HG02884 (cell line): ENCODE measurements around the gene SLC25A42.
"Not testable (repeated sequence)": the region's sequence is repeated elsewhere in the genome, so short reads cannot be mapped to it uniquely, and the experiment has no call there.

Experiments used
- ATAC-seq: cut with Tn5 transposase; IDR thresholded peaks from one replicate; pipeline ENCODE4 v1.9.1; 2021; ENCODE audit warnings: mild to moderate bottlenecking, moderate library complexity; ENCODE audit not compliant: unreplicated experiment

SLC25A42 gene

GRCh38 chr19:19132912-19133311, 69.1 kb downstream of the SLC25A42 start:
- no peak for ATAC-seq

DNA sequence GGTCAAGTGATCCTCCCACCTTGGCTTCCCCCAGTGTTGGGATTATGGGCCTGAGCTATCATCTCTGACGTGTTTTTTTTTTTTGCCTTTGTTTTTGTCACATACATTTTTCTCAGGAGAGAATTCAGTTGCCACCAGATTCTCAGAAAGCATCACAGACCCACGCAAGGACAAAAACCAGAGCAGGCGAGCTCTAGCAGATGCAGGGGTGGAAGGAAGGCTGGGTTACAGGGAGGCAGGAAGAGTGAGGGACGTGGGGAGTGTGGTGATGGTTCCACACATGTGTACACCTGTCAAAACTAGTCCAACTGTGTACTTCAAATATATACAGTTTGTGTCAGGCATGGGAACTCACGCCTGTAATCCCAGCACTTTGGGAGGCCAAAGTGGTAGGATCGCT, 70.2 kb downstream of the SLC25A42 start:
- ATAC-seq = no peak

DNA sequence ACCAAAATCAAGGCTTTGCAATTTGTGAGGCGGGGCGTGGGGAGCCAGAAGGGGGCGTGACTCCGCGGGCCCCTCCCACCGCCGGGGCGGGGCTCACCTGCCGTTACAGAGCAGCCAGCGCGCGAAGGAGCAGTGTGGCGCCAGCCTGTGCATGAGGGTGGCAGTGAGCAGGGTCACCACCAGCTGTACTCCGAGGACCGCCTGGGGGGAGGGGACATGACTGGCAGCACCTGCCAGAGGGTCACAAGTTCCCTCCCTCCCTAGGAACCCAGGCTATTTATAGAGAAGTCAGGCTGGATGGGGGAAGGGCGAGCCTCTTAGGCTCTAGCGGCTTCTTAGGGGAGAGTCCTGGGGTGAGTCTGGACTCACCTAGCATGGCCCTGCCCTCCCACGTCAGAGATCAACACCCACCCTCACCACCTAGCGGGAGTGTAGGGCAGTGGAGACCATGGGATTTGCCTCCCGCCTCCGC, 70.9 kb downstream of the SLC25A42 start:
- ATAC-seq = no peak

GRCh38 chr19:19135713-19136112, 71.9 kb downstream of the SLC25A42 start:
- not testable (repeated sequence) for ATAC-seq

GRCh38 chr19:19137556-19138108, 73.8 kb downstream of the SLC25A42 start:
- no peak for ATAC-seq

- ATAC-seq = peak; percentile 97
Observed at GRCh38 chr19:19138109-19138981, 74.6 kb downstream of the SLC25A42 start, which contains the start of gene TMEM161A. Gene TMEM161A (minus strand): TSS chr19:19138478. CDS start chr19:19138428, 50 bp downstream.

DNA sequence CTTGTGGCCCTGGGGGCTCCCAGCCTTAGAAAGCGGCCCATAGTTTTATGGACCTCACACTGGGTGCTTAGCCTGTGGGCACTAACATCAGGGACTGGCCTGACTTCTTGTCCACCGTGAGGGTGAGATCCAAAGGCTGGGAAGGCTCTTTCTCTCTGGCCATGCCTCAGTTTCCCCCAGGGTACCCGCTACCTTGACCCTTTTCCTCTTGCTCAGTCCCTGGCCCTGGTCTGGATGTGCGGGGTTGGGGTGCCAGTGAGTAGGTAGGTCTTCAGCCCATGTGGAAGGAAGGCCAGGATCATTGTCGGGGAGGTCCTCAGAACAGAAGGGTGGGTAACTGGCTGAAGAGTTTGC, 76.1 kb downstream of the SLC25A42 start:
- no peak for ATAC-seq

DNA sequence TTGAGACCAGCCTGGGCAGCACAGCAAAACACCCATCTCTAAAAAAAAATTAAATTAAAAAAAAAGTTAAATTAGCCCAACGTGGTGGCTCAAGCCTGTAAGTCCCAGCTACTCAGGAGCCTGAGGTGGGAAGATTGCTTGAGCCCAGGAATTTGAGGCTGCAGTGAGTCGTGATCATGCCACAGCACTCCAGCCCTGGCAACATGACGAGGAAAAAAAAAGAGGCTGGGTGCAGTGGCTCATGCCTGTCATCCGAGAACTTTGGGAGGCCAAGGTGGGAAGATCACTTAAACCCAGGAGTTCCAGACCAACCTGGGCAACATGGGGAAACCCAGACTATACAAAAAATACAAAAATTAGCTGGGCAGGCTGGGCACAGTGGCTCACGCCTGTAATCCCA, 76.7 kb downstream of the SLC25A42 start:
- ATAC-seq = no peak

DNA sequence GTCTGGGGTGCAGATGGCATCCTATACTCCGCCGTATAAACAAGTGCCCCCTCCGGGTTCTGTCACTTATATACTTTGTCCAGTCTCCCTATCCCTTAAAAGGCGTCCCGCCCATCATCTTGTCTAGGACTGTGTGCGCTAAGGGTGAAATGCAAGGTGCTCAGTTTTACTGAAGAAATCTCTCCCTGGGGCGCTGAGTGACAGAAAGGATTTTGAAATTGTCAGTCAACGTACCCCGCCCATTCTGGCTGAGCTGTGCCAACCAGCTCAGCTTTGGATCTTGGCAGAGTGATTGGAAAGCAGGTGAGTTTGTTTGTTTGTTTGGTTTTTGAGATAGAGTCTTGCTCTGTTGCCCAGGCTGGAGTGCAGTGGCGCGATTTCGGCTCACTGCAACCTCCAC, 78.6 kb downstream of the SLC25A42 start:
- ATAC-seq = no peak

DNA sequence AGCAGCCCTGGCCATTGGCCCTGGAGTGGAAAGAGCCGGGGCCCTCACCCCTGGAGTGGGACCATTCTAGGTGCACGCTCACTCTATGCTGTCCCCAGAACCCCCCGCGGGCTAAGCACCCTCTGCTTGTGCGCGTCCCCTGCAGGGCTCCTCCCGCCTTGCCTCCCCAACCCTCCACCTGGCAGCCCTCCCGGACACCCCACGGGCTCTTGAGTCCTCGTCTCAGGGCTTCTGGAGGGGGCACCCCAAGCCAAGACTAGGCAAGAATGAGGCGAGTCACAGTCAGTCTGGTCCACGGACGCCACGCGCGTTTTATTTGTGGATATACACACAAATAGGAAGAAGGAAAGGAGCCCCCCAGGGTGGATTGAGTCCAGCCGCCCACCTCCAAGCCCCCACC, 81.5 kb downstream of the SLC25A42 start:
- no peak for ATAC-seq

- no peak for ATAC-seq
Observed at GRCh38 chr19:19145684-19146608, 82.2 kb downstream of the SLC25A42 start.

- no peak for ATAC-seq
Observed at GRCh38 chr19:19146865-19147264, 83.1 kb downstream of the SLC25A42 start.

GRCh38 chr19:19147344-19147743, 83.5 kb downstream of the SLC25A42 start:
- no peak for ATAC-seq

DNA sequence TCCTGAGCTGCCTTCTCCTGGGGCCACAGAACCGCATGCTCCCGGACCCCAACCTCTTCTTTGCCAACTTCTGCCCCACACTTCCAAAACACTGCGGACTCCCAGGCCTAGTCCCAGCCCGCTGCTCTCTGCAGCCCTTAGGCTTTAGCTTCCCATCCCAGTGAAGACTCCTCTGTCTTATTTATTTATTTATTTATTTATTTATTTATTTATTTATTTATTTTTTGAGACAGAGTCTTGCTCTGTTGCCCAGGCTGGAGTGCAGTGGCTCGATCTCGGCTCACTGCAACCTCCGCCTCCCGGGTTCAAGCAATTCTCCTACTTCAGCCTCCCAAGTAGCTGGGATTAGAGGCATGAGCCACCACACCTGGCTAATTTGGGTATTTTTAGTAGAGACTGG, 84.7 kb downstream of the SLC25A42 start:
- ATAC-seq = not testable (repeated sequence)

DNA sequence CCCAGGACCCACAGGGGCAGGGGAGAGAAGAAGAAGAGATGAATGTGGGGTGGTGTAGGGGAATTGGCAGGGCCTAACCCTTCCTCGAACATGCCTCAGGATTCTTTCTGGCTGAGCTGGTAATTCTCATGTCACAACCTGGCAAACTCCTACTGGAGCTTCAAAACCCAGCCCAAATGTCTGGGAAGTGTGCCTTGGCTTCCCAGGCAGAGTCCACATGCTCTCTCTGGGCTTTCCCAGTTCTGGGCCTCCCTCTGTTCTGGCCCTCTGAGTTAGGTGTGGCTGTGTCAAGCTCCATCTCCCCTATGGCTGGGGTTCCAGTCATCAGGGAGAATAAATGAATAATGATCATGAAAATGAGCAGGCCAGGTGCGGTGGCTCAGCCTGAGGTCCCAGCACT, 85.6 kb downstream of the SLC25A42 start:
- ATAC-seq = no peak

DNA sequence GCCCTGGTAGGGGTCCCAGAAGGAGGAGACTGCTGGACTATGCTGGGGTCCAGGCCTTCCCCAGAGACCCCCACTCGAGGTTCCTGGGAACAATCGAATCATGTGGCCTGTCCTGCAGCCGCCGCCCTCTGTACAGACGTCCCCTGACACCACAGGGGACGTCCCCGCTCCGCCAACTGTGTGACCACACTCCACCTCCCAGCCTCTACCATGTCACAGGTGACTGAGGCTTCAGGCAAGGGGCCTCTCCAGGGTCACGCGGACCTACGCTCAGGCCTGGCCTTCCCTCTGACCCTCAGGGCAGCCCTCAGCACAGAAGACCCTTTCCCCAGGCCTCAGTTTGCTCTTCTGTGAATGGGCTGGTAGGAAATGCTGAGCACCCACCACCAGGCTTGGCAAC, 87.6 kb downstream of the SLC25A42 start:
- ATAC-seq = no peak

- no peak for ATAC-seq
Observed at GRCh38 chr19:19152668-19153384, 89.0 kb downstream of the SLC25A42 start.

DNA sequence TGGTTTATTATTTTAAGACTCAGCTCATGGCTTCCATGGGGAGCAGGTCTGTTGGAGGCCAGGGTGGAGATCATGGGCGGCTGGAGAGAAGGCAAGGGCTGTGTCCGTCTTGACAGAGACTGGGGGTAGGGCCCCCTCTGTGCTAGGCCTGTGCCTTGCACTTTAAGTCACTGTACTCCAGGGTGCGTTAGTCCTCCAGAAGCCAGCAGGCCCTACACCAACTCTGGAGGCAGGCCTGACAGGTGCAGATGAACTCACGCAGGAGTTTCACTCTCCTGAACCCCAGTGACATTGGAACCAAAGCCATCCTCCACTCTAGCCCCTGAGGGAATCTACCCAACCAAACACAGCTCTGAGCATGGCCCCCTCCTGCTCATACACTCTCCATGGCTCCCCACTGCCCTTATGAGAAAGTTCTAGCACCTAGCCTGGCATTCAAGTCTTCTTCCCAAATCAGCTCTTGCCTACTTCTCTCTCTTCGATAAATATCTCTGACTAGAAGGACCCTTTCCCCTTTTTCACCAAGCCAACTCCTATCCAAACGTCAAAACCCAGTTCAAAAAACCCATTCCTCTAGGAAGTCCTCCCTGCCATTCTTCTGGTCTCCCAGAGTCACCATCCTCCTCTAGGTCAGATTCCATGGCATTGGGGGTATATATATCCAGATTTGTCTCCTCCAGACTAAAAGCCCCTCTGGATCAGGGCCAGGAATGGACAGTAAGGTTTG, 91.1 kb downstream of the SLC25A42 start:
- no peak for ATAC-seq

GRCh38 chr19:19155495-19156219, 91.9 kb downstream of the SLC25A42 start:
- peak; percentile 68 for ATAC-seq
